ENCODE results near the gene EMP2.

- TF ChIP-seq, protein P1, sequence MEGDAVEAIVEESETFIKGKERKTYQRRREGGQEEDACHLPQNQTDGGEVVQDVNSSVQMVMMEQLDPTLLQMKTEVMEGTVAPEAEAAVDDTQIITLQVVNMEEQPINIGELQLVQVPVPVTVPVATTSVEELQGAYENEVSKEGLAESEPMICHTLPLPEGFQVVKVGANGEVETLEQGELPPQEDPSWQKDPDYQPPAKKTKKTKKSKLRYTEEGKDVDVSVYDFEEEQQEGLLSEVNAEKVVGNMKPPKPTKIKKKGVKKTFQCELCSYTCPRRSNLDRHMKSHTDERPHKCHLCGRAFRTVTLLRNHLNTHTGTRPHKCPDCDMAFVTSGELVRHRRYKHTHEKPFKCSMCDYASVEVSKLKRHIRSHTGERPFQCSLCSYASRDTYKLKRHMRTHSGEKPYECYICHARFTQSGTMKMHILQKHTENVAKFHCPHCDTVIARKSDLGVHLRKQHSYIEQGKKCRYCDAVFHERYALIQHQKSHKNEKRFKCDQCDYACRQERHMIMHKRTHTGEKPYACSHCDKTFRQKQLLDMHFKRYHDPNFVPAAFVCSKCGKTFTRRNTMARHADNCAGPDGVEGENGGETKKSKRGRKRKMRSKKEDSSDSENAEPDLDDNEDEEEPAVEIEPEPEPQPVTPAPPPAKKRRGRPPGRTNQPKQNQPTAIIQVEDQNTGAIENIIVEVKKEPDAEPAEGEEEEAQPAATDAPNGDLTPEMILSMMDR (IDR thresholded peaks at IDR 0.05; ENCODE audit: low read length) = no peak
- no peak for TF ChIP-seq EZH2 (IDR thresholded peaks at IDR 0.05; ENCODE audit: borderline replicate concordance, low read length)
Measured at GRCh38 chr16:10535461-10535860, 44.9 kb downstream of the EMP2 start.

Data from OCI-LY1 (cell line).